A549 (cell line): ENCODE measurements around the gene UFSP1. TPM values are rescaled to one million over a fixed set of nuclear protein-coding genes. Genes with fewer than 3 reads are reported as not detected.

Experiments used
- ATAC-seq, 2 experiments: fragments of 200-7000 bp in 1 of 2; fragments of >200 bp in 1 of 2; cut with Nextera tagmentation in 1 of 2; cut with Tn5 transposase in 1 of 2; 3 replicates each; pipeline versions ENCODE4 v1.8.0 to v1.9.1; 2018 to 2020; ENCODE audit warnings: mild to moderate bottlenecking in 1 of 2, moderate library complexity in 1 of 2
- CTCF ChIA-PET: fragments of 300-600 bp; sonication (Branson Sonifier 250); formaldehyde crosslinking; extraction: SDS; loops from one replicate; lab custom pipeline; 2021; ENCODE audit warnings: antibody characterized with exemption, inconsistent platforms; lab: Yijun Ruan, JAX
- POLR2A ChIA-PET: fragments of 350-600 bp; formaldehyde crosslinking; extraction: SDS; loops from one replicate; lab custom pipeline; 2021; ENCODE audit warnings: antibody characterized with exemption, inconsistent platforms; lab: Yijun Ruan, JAX
- DNase-seq, 2 experiments: peaks; one replicate each; pipeline versions ENCODE4 v3.0.0 to v3.0.0-alpha.2; 2011 to 2016; ENCODE audit warnings: low read depth in 1 of 2, low spot score in 1 of 2
- FAIRE-seq: peaks from 2 replicates; lab custom pipeline; 2011; peaks lifted over from hg19 to GRCh38; lab: Jason Lieb, UNC
- H3K27ac ChIP-seq, 2 experiments: fragments of >200 bp; sonication (Bioruptor Twin); formaldehyde crosslinking; 3 replicates each; pipeline ENCODE4 v1.5.1; 2016 to 2017
- H3K4me1 ChIP-seq: fragments of >200 bp; sonication (Bioruptor Twin); formaldehyde crosslinking; 3 replicates; pipeline ENCODE4 v1.6.1; 2016
- H3K4me2 ChIP-seq: fragments of >200 bp; sonication (Bioruptor Twin); formaldehyde crosslinking; 3 replicates; pipeline ENCODE4 v1.6.1; 2016
- H3K4me3 ChIP-seq: fragments of >200 bp; sonication (Bioruptor Twin); formaldehyde crosslinking; 3 replicates; pipeline ENCODE4 v1.5.1; 2016
- H3K9me3 ChIP-seq: fragments of >200 bp; sonication (Bioruptor Twin); formaldehyde crosslinking; 3 replicates; pipeline ENCODE4 v1.6.1; 2016
- CBX2 ChIP-seq: fragments of 200-600 bp; sonication (generic); IDR thresholded peaks from 2 replicates; pipeline ENCODE4 v1.6.1; 2016; ENCODE audit warnings: low read depth, mild to moderate bottlenecking, borderline replicate concordance
- CEBPB ChIP-seq, 2 experiments: fragments of >200 bp in 1 of 2; sonication (Bioruptor Twin) in 1 of 2; formaldehyde crosslinking in 1 of 2; IDR thresholded peaks; 2 replicates each; pipeline ENCODE4 v1.6.1; 2012 to 2016
- CTCF ChIP-seq: fragments of >200 bp; sonication (Bioruptor Twin); formaldehyde crosslinking; IDR thresholded peaks from 3 replicates; pipeline ENCODE4 v1.5.1; 2016
- E2F6 ChIP-seq: IDR thresholded peaks from 2 replicates; pipeline ENCODE4 v1.6.1; 2012; ENCODE audit warnings: low read depth, borderline replicate concordance
- EHF ChIP-seq: fragments of 250-450 bp; sonication (Bioruptor Pico); IDR thresholded peaks from 2 replicates; pipeline ENCODE4 v1.5.0; 2020; ENCODE audit warnings: mild to moderate bottlenecking
- EHMT2 ChIP-seq: fragments of 200-600 bp; sonication (generic); IDR thresholded peaks from 2 replicates; pipeline ENCODE4 v1.6.1; 2016; ENCODE audit warnings: antibody characterized with exemption, low read depth, mild to moderate bottlenecking, moderate library complexity
- EP300 ChIP-seq, 2 experiments: fragments of >200 bp; sonication (Bioruptor Twin); formaldehyde crosslinking; IDR thresholded peaks; 2 replicates in 1 of 2; 3 replicates in 1 of 2; pipeline ENCODE4 v1.6.1; 2016 to 2017
- ESRRA ChIP-seq: fragments of 150-350 bp; IDR thresholded peaks from 2 replicates; pipeline ENCODE4 v1.6.1; 2014; ENCODE audit warnings: mild to moderate bottlenecking, low read length, borderline replicate concordance
- GATA3 ChIP-seq: IDR thresholded peaks from 2 replicates; pipeline ENCODE4 v1.6.1; 2012; ENCODE audit warnings: borderline replicate concordance
- HDAC2 ChIP-seq: fragments of 200-600 bp; sonication (generic); IDR thresholded peaks from 2 replicates; pipeline ENCODE4 v1.6.1; 2016
- HEYL ChIP-seq: fragments of 250-450 bp; sonication (Bioruptor Pico); IDR thresholded peaks from 2 replicates; pipeline ENCODE4 v1.8.0; 2021; ENCODE audit warnings: mild to moderate bottlenecking, moderate library complexity
- HOXB13 ChIP-seq: fragments of 250-450 bp; sonication (Bioruptor Pico); IDR thresholded peaks from 2 replicates; pipeline ENCODE4 v1.5.0; 2020; ENCODE audit warnings: low read depth, mild to moderate bottlenecking, moderate library complexity
- HOXB5 ChIP-seq: fragments of 250-450 bp; sonication (Bioruptor Pico); IDR thresholded peaks from 2 replicates; pipeline ENCODE4 v1.5.0; 2020; ENCODE audit warnings: mild to moderate bottlenecking, moderate library complexity
- JUN ChIP-seq, 2 experiments: fragments of >200 bp; sonication (Bioruptor Twin); formaldehyde crosslinking; IDR thresholded peaks; 2 replicates in 1 of 2; 3 replicates in 1 of 2; pipeline ENCODE4 v1.6.1; 2016 to 2017
- KDM1A ChIP-seq: fragments of 200-600 bp; sonication (generic); IDR thresholded peaks from 2 replicates; pipeline ENCODE4 v1.6.1; 2016; ENCODE audit warnings: low read depth, mild to moderate bottlenecking
- KDM5A ChIP-seq: fragments of 200-600 bp; sonication (generic); IDR thresholded peaks from 2 replicates; pipeline ENCODE4 v1.6.1; 2016; ENCODE audit warnings: antibody characterized with exemption, mild to moderate bottlenecking
- MYC ChIP-seq: IDR thresholded peaks from 2 replicates; pipeline ENCODE4 v1.6.1; 2012; ENCODE audit warnings: mild to moderate bottlenecking, inconsistent platforms, low read length, improper control_type of control experiment, borderline replicate concordance
- NPAS2 ChIP-seq: fragments of 250-450 bp; sonication (Bioruptor Pico); IDR thresholded peaks from 2 replicates; pipeline ENCODE4 v1.8.0; 2022; ENCODE audit warnings: mild to moderate bottlenecking, moderate library complexity, borderline replicate concordance
- NR3C1 ChIP-seq: fragments of >200 bp; sonication (Bioruptor Twin); formaldehyde crosslinking; IDR thresholded peaks from 3 replicates; pipeline ENCODE4 v1.6.1; 2017
- RAD21 ChIP-seq, 2 experiments: fragments of >200 bp in 1 of 2; sonication (Bioruptor Twin) in 1 of 2; formaldehyde crosslinking in 1 of 2; IDR thresholded peaks in 1 of 2; conservative IDR thresholded peaks in 1 of 2; 2 replicates in 1 of 2; 3 replicates in 1 of 2; pipeline ENCODE4 v1.6.1; 2012 to 2018; ENCODE audit warnings: inconsistent platforms in 1 of 2
- RARB ChIP-seq: fragments of 250-450 bp; sonication (Bioruptor Pico); IDR thresholded peaks from 2 replicates; pipeline ENCODE4 v1.8.0; 2021; ENCODE audit warnings: mild to moderate bottlenecking, moderate library complexity
- SMC3 ChIP-seq: fragments of >200 bp; sonication (Bioruptor Twin); formaldehyde crosslinking; IDR thresholded peaks from 3 replicates; pipeline ENCODE4 v1.6.1; 2018; ENCODE audit warnings: inconsistent platforms
- SREBF2 ChIP-seq: fragments of 450-650 bp; IDR thresholded peaks from 2 replicates; pipeline ENCODE4 v1.6.1; 2014; ENCODE audit warnings: mild to moderate bottlenecking, moderate library complexity
- TFCP2L1 ChIP-seq: fragments of 250-450 bp; sonication (Bioruptor Pico); IDR thresholded peaks from 2 replicates; pipeline ENCODE4 v1.5.0; 2021; ENCODE audit warnings: mild to moderate bottlenecking
- ZNF302 ChIP-seq: fragments of 250-450 bp; sonication (Bioruptor Pico); IDR thresholded peaks from 2 replicates; pipeline ENCODE4 v1.9.0; 2021; ENCODE audit warnings: inconsistent platforms, mild to moderate bottlenecking, moderate library complexity
- WGBS: methylation state at CpG from one replicate; pipeline ENCODE4 v1.1.6; 2017; ENCODE audit errors: missing lambda C conversion rate; 5-methylcytosine and 5-hydroxymethylcytosine counted together
- polyA plus RNA-seq, 4 experiments: library from polyadenylated mRNA; depleted of rRNA in 3 of 4; stranded (reverse); fragments of >200 nt; fragmentation: RNase III in 1 of 4; extraction: RNeasy Plus Mini Kit Qiagen cat#74134 plus additional on column Dnase treatment in 1 of 4; gene quantifications; 2 replicates in 3 of 4; 3 replicates in 1 of 4; pipeline ENCODE4 v1.2.3, GENCODE V29; 2011 to 2017
- TF ChIP-seq, protein P1 (sequence below): fragments of 200-600 bp; sonication (generic); IDR thresholded peaks from 2 replicates; pipeline ENCODE4 v1.6.1; 2016; ENCODE audit warnings: antibody characterized with exemption, mild to moderate bottlenecking, moderate library complexity
- TF ChIP-seq, protein P2 (sequence below): fragments of >200 bp; sonication (Bioruptor Twin); formaldehyde crosslinking; IDR thresholded peaks from 3 replicates; pipeline ENCODE4 v1.6.1; 2016
- TF ChIP-seq, protein P3 (sequence below): fragments of >200 bp; sonication (Bioruptor Twin); formaldehyde crosslinking; IDR thresholded peaks from 2 replicates; pipeline ENCODE4 v1.6.1; 2016

The UFSP1 gene
- polyA plus RNA-seq, 2 of the 4 experiments (the other 2 are of a cell fraction): 1.9 to 6.9 TPM

GRCh38 chr7:100847360-100847759 is 42.2 kb downstream of the UFSP1 start:
- no peaks in the 10 kb centered on the region for H3K4me1 ChIP-seq
- DNase-seq (no peak), ATAC-seq (no peak), FAIRE-seq (no peak)
- H3K4me2 ChIP-seq: no peak overlapping the region
- H3K9me3 ChIP-seq: no peaks in the 10 kb centered on the region
- TF ChIP-seq SMC3 (no peak), EP300 (IDR thresholded peaks at IDR 0.05) (no peak), E2F6 (no peak), HOXB5 (CRISPR knock-in tag) (no peak), CBX2 (no peak), GATA3 (no peak), HDAC2 (no peak), NR3C1 (no peak), HOXB13 (no peak), ZNF302 (CRISPR knock-in tag) (no peak), SREBF2 (no peak)
- TF ChIP-seq, protein P1, sequence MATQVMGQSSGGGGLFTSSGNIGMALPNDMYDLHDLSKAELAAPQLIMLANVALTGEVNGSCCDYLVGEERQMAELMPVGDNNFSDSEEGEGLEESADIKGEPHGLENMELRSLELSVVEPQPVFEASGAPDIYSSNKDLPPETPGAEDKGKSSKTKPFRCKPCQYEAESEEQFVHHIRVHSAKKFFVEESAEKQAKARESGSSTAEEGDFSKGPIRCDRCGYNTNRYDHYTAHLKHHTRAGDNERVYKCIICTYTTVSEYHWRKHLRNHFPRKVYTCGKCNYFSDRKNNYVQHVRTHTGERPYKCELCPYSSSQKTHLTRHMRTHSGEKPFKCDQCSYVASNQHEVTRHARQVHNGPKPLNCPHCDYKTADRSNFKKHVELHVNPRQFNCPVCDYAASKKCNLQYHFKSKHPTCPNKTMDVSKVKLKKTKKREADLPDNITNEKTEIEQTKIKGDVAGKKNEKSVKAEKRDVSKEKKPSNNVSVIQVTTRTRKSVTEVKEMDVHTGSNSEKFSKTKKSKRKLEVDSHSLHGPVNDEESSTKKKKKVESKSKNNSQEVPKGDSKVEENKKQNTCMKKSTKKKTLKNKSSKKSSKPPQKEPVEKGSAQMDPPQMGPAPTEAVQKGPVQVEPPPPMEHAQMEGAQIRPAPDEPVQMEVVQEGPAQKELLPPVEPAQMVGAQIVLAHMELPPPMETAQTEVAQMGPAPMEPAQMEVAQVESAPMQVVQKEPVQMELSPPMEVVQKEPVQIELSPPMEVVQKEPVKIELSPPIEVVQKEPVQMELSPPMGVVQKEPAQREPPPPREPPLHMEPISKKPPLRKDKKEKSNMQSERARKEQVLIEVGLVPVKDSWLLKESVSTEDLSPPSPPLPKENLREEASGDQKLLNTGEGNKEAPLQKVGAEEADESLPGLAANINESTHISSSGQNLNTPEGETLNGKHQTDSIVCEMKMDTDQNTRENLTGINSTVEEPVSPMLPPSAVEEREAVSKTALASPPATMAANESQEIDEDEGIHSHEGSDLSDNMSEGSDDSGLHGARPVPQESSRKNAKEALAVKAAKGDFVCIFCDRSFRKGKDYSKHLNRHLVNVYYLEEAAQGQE: no peak
- TF ChIP-seq, protein P2, sequence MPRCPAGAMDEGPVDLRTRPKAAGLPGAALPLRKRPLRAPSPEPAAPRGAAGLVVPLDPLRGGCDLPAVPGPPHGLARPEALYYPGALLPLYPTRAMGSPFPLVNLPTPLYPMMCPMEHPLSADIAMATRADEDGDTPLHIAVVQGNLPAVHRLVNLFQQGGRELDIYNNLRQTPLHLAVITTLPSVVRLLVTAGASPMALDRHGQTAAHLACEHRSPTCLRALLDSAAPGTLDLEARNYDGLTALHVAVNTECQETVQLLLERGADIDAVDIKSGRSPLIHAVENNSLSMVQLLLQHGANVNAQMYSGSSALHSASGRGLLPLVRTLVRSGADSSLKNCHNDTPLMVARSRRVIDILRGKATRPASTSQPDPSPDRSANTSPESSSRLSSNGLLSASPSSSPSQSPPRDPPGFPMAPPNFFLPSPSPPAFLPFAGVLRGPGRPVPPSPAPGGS: no peak
- H3K27ac ChIP-seq: no peak overlapping the region
- 94% methylated on average over 4 of the region's 4 CpGs for WGBS
- ChIA-PET POLR2A (no interaction called here), CTCF (interaction anchor here (0.6 to 15.9 kb wide), 5 partner anchors 19 to 206 kb away, joined by 3 to 280 read pairs (median 15); partner anchors contain the start of genes EPO and POP7)
- H3K4me3 ChIP-seq: no peak overlapping the region

- CTCF ChIA-PET: interaction anchor here (1.2 to 2.7 kb wide), 4 partner anchors 11 to 136 kb away, joined by 3 to 28 read pairs (median 8); partner anchors contain the start of gene SLC12A9
- POLR2A ChIA-PET: no interaction called here
- FAIRE-seq (no peak), ATAC-seq (no peak), DNase-seq (no peak)
- H3K4me2 ChIP-seq: no peak overlapping the region
- peaks cover 14% of the 10 kb centered on the region for H3K4me1 ChIP-seq
- H3K4me3 ChIP-seq: no peak overlapping the region
- WGBS: 90% methylated on average over 8 of the region's 8 CpGs
- H3K27ac ChIP-seq: no peak overlapping the region
- TF ChIP-seq EHF (no peak), RARB (no peak), KDM1A (no peak), RAD21 (conservative IDR thresholded peaks at IDR 0.05 in 1 of 2, IDR thresholded peaks at IDR 0.05 in 1 of 2) (no peak), KDM5A (no peak), JUN (IDR thresholded peaks at IDR 0.05) (no peak), GATA3 (no peak), CTCF (no peak), CEBPB (IDR thresholded peaks at IDR 0.05) (no peak), NPAS2 (no peak), SMC3 (no peak), HDAC2 (no peak), TFCP2L1 (CRISPR knock-in tag) (no peak), EHMT2 (no peak), ESRRA (no peak), HEYL (CRISPR knock-in tag) (no peak), MYC (no peak)
- TF ChIP-seq, protein P3, sequence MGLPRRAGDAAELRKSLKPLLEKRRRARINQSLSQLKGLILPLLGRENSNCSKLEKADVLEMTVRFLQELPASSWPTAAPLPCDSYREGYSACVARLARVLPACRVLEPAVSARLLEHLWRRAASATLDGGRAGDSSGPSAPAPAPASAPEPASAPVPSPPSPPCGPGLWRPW: no peak
- H3K9me3 ChIP-seq: no peaks in the 10 kb centered on the region
These were observed 48.9 kb downstream of the UFSP1 start for GRCh38 chr7:100840470-100841100.
